Ishikawa (cell line): Measurements from ENCODE around the gene ABCC10.

ENCODE experiments used
- CEBPB ChIP-seq: IDR thresholded peaks from 2 replicates; pipeline ENCODE4 v1.6.1; 2012
- CREB1 ChIP-seq: IDR thresholded peaks from 2 replicates; pipeline ENCODE4 v1.6.1; 2012; ENCODE audit warnings: low read depth
- EGR1 ChIP-seq: IDR thresholded peaks from 2 replicates; pipeline ENCODE4 v1.6.1; 2012
- EP300 ChIP-seq: IDR thresholded peaks from 2 replicates; pipeline ENCODE4 v1.6.1; 2012; ENCODE audit warnings: borderline replicate concordance
- FOXM1 ChIP-seq: IDR thresholded peaks from 2 replicates; pipeline ENCODE4 v1.6.1; 2012; ENCODE audit warnings: low read depth, borderline replicate concordance
- NFIC ChIP-seq: IDR thresholded peaks from 2 replicates; pipeline ENCODE4 v1.6.1; 2012
- RAD21 ChIP-seq: IDR thresholded peaks from 2 replicates; pipeline ENCODE4 v1.6.1; 2012; ENCODE audit warnings: low read depth
- TAF1 ChIP-seq: IDR thresholded peaks from 2 replicates; pipeline ENCODE4 v1.6.1; 2012; ENCODE audit warnings: low read depth, mild to moderate bottlenecking
- TCF12 ChIP-seq: IDR thresholded peaks from 2 replicates; pipeline ENCODE4 v1.6.1; 2012; ENCODE audit warnings: low read depth
- TEAD4 ChIP-seq: IDR thresholded peaks from 2 replicates; pipeline ENCODE4 v1.6.1; 2012
- YY1 ChIP-seq: IDR thresholded peaks from 2 replicates; pipeline ENCODE4 v1.6.1; 2012; ENCODE audit warnings: low read depth
- ZBTB7A ChIP-seq: IDR thresholded peaks from 2 replicates; pipeline ENCODE4 v1.6.1; 2012; ENCODE audit warnings: low read depth
- TF ChIP-seq, protein P1 (sequence below): IDR thresholded peaks from 2 replicates; pipeline ENCODE4 v1.6.1; 2012; ENCODE audit warnings: low read depth, mild to moderate bottlenecking
- TF ChIP-seq, protein P2 (sequence below): IDR thresholded peaks from 2 replicates; pipeline ENCODE4 v1.6.1; 2012
- TF ChIP-seq, protein P3 (sequence below): IDR thresholded peaks from 2 replicates; pipeline ENCODE4 v1.6.1; 2012

Gene ABCC10

DNA sequence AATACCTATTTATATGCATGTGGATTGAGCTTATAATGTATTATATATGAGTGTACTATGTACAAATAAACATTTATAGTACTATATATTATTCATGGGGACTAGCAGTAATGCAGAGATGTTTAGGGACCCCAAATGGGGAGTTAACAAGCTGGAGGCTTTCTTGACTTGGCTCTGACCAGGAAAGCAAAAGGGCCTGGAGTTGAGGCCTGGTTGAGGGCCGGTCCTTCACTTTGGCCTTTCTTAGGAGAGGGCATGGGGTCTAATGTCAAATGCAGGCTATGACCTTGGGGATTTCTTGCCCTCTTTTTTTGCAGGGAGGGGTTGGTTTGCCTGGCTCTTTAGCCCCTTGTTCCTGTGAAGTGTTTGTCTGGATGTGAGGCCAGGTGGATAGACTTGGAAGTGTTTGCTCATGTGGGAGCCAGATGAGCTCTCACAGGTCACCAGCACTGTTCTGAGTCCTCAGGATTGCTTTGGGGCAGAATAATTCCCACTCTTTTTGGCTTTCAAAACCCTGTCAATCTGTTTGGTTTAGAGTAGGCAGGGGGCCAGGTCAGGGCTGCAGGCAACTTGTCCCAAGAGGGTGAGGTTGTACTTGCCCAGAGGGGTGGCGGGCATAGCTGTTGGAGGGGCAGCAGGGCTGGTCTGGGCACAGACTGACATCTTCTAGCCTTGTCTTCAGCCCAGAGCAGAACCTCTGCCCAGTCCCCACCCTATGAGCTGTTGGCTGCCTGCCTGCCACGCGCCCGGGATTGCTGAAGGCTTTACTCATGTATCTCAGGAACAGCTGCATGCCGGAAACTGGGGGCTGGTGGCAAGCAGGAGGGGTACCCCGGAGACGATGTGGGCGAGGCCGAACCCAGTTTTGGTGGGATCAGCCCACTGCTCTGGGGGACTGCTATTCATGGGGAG is 64.7 kb downstream of the ABCC10 start:
- TF ChIP-seq TEAD4 = 0 out of 2 replicates have a peak, but pooled peaks have one; percentile 30
- peak; percentile 18; the same call in 1 of the 2 replicates for TF ChIP-seq NFIC
- no peak for TF ChIP-seq ZBTB7A

DNA sequence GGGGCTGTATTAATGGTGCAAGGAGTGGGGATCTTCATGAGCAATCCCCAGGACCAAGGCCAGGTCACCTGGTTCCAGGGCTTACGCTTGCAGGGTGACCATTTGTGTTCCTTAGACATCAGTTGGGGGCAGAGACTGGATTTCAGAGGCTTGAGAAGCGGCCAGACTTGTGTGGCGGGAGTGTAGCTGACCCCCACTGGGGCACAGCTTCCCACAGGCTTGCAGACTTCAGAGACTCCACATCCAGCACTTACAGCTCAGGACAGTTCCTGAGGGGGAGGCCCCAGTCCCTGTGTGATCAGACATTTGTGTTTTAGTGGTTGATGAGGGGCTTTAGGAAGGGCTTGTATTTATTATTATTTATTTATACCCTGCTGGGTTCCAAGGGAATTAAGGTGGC is 65.3 kb downstream of the ABCC10 start:
- TF ChIP-seq YY1 = no peak
- TF ChIP-seq, protein P1, sequence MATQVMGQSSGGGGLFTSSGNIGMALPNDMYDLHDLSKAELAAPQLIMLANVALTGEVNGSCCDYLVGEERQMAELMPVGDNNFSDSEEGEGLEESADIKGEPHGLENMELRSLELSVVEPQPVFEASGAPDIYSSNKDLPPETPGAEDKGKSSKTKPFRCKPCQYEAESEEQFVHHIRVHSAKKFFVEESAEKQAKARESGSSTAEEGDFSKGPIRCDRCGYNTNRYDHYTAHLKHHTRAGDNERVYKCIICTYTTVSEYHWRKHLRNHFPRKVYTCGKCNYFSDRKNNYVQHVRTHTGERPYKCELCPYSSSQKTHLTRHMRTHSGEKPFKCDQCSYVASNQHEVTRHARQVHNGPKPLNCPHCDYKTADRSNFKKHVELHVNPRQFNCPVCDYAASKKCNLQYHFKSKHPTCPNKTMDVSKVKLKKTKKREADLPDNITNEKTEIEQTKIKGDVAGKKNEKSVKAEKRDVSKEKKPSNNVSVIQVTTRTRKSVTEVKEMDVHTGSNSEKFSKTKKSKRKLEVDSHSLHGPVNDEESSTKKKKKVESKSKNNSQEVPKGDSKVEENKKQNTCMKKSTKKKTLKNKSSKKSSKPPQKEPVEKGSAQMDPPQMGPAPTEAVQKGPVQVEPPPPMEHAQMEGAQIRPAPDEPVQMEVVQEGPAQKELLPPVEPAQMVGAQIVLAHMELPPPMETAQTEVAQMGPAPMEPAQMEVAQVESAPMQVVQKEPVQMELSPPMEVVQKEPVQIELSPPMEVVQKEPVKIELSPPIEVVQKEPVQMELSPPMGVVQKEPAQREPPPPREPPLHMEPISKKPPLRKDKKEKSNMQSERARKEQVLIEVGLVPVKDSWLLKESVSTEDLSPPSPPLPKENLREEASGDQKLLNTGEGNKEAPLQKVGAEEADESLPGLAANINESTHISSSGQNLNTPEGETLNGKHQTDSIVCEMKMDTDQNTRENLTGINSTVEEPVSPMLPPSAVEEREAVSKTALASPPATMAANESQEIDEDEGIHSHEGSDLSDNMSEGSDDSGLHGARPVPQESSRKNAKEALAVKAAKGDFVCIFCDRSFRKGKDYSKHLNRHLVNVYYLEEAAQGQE = peak; percentile 42; the same call in 1 of the 2 replicates

DNA sequence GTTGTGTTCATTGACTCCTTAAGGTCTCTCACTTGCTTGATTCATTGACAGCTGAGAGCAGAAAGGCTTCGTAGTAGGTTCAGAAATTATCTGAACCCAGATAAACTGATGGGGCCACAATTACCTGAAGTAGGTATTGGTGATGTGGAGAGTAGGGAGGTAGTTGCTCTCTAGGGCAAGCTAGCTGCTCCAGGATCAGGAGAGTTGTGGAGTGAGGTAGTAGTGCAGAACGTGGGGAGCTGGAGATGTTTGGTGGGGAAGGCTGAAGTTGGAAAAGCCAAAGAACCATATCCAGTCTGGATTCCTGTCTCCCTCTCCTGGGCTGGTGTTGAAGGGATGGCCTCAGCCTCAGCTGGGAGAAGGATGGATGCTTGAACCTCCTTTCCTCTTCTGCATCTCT is 65.9 kb downstream of the ABCC10 start:
- TF ChIP-seq NFIC (no peak), TAF1 (no peak), TEAD4 (no peak), CREB1 (no peak), EGR1 (no peak), EP300 (no peak), CEBPB (no peak), ZBTB7A (no peak)
- TF ChIP-seq, protein P1 = no peak
- TF ChIP-seq, protein P2, sequence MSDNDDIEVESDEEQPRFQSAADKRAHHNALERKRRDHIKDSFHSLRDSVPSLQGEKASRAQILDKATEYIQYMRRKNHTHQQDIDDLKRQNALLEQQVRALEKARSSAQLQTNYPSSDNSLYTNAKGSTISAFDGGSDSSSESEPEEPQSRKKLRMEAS = no peak
- TF ChIP-seq, protein P3, sequence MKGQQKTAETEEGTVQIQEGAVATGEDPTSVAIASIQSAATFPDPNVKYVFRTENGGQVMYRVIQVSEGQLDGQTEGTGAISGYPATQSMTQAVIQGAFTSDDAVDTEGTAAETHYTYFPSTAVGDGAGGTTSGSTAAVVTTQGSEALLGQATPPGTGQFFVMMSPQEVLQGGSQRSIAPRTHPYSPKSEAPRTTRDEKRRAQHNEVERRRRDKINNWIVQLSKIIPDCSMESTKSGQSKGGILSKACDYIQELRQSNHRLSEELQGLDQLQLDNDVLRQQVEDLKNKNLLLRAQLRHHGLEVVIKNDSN = no peak

DNA sequence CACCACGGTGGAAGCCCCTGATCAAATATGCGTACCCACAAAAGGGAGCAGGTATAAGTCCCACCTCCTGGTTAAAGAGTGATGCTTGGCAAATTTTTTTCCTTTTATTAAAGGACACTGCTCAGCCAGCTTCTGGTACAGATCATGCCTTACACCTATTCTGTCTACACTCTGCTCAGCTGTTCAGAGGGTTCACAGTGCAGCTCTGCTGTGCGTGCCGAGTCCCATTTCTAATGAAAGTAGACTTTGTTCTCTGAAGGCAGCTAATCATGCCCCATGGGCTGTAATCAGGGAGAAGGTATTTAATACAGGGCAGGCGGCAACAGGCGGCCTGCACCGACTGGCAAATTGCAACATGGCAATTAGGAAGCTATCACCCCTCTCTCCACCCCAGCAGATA is 66.5 kb downstream of the ABCC10 start:
- TF ChIP-seq EP300 (no peak), FOXM1 (no peak), RAD21 (no peak), TAF1 (no peak), ZBTB7A (no peak), YY1 (no peak), TEAD4 (no peak), CREB1 (no peak), TCF12 (no peak)
- TF ChIP-seq, protein P3 = no peak
- TF ChIP-seq, protein P2 = no peak

DNA sequence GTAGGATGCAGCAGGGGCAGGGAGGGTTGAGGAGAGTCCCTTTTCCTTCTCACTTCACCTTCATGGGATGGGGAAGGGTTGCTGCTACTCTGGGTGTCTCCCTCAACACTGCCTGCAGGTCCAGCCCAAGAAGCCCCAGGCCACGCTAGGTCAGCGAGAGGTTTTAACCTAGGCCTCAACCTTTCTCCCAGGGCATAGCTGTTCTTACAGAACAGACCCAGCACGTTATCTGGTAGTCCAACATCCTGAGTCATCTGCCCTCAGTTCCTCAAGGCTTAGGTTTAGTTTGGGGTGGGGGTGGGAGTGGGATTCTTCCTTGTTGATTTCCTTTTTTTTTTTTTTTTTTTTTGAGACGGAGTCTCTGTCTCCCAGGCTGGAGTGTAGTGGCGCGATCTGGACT is 67.0 kb downstream of the ABCC10 start:
- TF ChIP-seq NFIC (no peak), CEBPB (no peak), TEAD4 (no peak), CREB1 (no peak), TAF1 (no peak), FOXM1 (no peak), RAD21 (no peak), EGR1 (no peak), YY1 (no peak), ZBTB7A (no peak), EP300 (no peak)
- TF ChIP-seq, protein P1 = no peak
- TF ChIP-seq, protein P3 = no peak
